Measurements from ENCODE around the gene TTLL6.
"Not testable (repeated sequence)": the region's sequence is repeated elsewhere in the genome, so short reads cannot be mapped to it uniquely, and the experiment has no call there.

Gene TTLL6

GRCh38 chr17:48722201-48722907 is 94.7 kb downstream of the TTLL6 start, which contains the start of gene PRAC1:
Gene PRAC1 (minus strand): TSS chr17:48722518. CDS start chr17:48722392, 126 bp downstream.
- DNase-seq = no peak

GRCh38 chr17:48721009-48721402 is 96.0 kb downstream of the TTLL6 start:
- DNase-seq = no peak

- DNase-seq = no peak
Measured at GRCh38 chr17:48720266-48721008, 96.6 kb downstream of the TTLL6 start.

GRCh38 chr17:48719642-48720265 is 97.3 kb downstream of the TTLL6 start:
- no peak for DNase-seq

- no peak for DNase-seq
Measured at GRCh38 chr17:48718761-48719641, 98.0 kb downstream of the TTLL6 start.

- no peak for DNase-seq
Measured at GRCh38 chr17:48718227-48718760, 98.7 kb downstream of the TTLL6 start.

GRCh38 chr17:48717367-48718226 is 99.4 kb downstream of the TTLL6 start:
- no peak for DNase-seq

- not testable (repeated sequence) for DNase-seq
Measured at GRCh38 chr17:48716549-48716948, 100.5 kb downstream of the TTLL6 start.

GRCh38 chr17:48715496-48716399 is 101.3 kb downstream of the TTLL6 start:
- DNase-seq = no peak
